Spleen (tissue), 11 donors: ENCODE data around the gene THRA. TPM values are rescaled to one million over a fixed set of nuclear protein-coding genes. Genes with fewer than 3 reads are reported as not detected.

ENCODE experiments used
- DNase-seq: peaks from one replicate; pipeline ENCODE4 v3.0.0-alpha.2; 2020
- H3K27ac ChIP-seq, 8 donors: fragments of 200-600 bp; sonication (generic) in 7 of 8; 1 replicate in 4 of 8; 2 replicates in 4 of 8; pipeline versions ENCODE4 v1.5.0 to v1.8.0; 2016 to 2021; ENCODE audit warnings: inconsistent platforms in 4 of 8, mild to moderate bottlenecking in 4 of 8, moderate library complexity in 1 of 8
- H3K27me3 ChIP-seq, 7 donors: fragments of 200-600 bp; sonication (generic) in 6 of 7; replicated peaks in 1 of 7; 1 replicate in 4 of 7; 2 replicates in 3 of 7; pipeline versions ENCODE4 v1.5.0 to v1.8.0; 2016 to 2021; ENCODE audit warnings: inconsistent platforms in 3 of 7, mild to moderate bottlenecking in 1 of 7
- H3K36me3 ChIP-seq, 6 donors: fragments of 200-600 bp; sonication (generic) in 5 of 6; 1 replicate in 4 of 6; 2 replicates in 2 of 6; pipeline versions ENCODE4 v1.5.0 to v1.8.0; 2016 to 2021; ENCODE audit warnings: inconsistent platforms in 2 of 6
- H3K4me1 ChIP-seq, 6 donors: fragments of 200-600 bp; sonication (generic) in 5 of 6; 1 replicate in 3 of 6; 2 replicates in 3 of 6; pipeline versions ENCODE4 v1.5.0 to v1.8.0; 2016 to 2021; ENCODE audit warnings: inconsistent platforms in 3 of 6
- H3K4me3 ChIP-seq, 8 donors: fragments of 200-600 bp; sonication (generic) in 7 of 8; 1 replicate in 4 of 8; 2 replicates in 4 of 8; pipeline versions ENCODE4 v1.5.0 to v1.8.0; 2016 to 2021; ENCODE audit warnings: inconsistent platforms in 4 of 8, mild to moderate bottlenecking in 4 of 8, moderate library complexity in 2 of 8
- H3K9me3 ChIP-seq, 8 donors: fragments of 200-600 bp; sonication (generic) in 7 of 8; 1 replicate in 4 of 8; 2 replicates in 4 of 8; pipeline versions ENCODE4 v1.5.0 to v1.8.0; 2016 to 2021; ENCODE audit warnings: inconsistent platforms in 4 of 8
- POLR2A ChIP-seq, 3 donors: fragments of 450-650 bp; IDR thresholded peaks; one replicate each; pipeline ENCODE4 v1.5.1; 2017; ENCODE audit warnings: antibody characterized with exemption in 3 of 3, mild to moderate bottlenecking in 1 of 3
- POLR2AphosphoS5 ChIP-seq, 3 donors: sonication (generic); formaldehyde crosslinking; IDR thresholded peaks; one replicate each; pipeline ENCODE4 v1.5.1; 2017; ENCODE audit warnings: antibody characterized with exemption in 3 of 3
- WGBS, 5 donors: extraction: QIAGEN DNeasy Blood & Tissue Kit in 3 of 5; methylation state at CpG; one replicate each; pipeline versions ENCODE4 v1.1.5 to v1.1.7; 2013 to 2018; 5-methylcytosine and 5-hydroxymethylcytosine counted together
- intact Hi-C: fragments of 100-400 bp; cut with DNase I; formaldehyde crosslinking; loops from one replicate; pipeline ENCODE4 v1.15.0; 2023; ENCODE audit warnings: low total_unique reads
- polyA plus RNA-seq, 3 donors: library from polyadenylated mRNA; stranded (reverse); fragments of 200-250 nt; gene quantifications; one replicate each; pipeline ENCODE4 v1.2.1, GENCODE V29; 2013
- total RNA-seq, 7 donors: library from RNA; depleted of rRNA in 3 of 7; stranded (reverse); fragments of >200 nt in 3 of 7; fragmentation: NEBNext Ultra II Directional in 4 of 7; extraction: Animal tissue kit (Norgen Biotek cat#: 25700) in 4 of 7; gene quantifications; one replicate each; pipeline versions ENCODE4 v1.1.0 to v1.2.1, GENCODE V29; 2016 to 2021
- TF ChIP-seq, protein P1 (sequence below), 11 experiments: fragments of 200-600 bp in 7 of 11; fragments of 450-650 bp in 4 of 11; sonication (generic) in 4 of 11; IDR thresholded peaks in 8 of 11; conservative IDR thresholded peaks in 3 of 11; 1 replicate in 7 of 11; 2 replicates in 4 of 11; pipeline versions ENCODE4 v1.4.0 to v1.8.0; 2016 to 2021; ENCODE audit warnings: antibody characterized with exemption in 11 of 11, inconsistent platforms in 4 of 11, mild to moderate bottlenecking in 1 of 11
- donor health status: healthy with polysubstance abuse.
- donor health status: DM: no; HTN: no; CAD: no; lungs with moderate emphysema.
- donor health status: DM: no; HTN: no; CAD: no.
- donor health status: Bipolar disorder and iron deficiency.
- donor health status: healthy.
- donor health status: DM: no; HTN: no; CAD: no.
- donor health status: DM: yes; HTN: yes; CAD: no.

Gene THRA
- total and polyA plus RNA-seq, 10 donors = 3.9 to 36.1 (median 16.9) TPM

DNA sequence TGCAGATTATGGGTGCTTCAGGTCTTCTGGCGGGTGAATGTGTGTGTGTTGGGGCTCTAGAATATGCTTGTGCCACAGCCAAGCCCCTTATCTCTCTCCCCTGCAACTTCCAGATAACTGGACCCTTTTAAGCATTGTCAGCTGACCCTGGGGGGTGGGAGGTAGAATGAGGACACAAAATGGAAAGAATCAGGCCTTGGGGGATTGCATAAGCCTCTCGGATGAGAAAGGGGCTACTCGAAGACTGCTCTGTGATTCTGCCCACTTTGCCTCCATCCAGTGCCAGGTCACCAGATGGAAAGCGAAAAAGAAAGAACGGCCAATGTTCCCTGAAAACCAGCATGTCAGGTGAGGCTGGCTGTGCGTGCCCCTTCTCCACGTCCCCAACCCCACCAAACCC is 13.8 kb downstream of the THRA start:
- H3K4me3 ChIP-seq = no peak overlapping the region
- H3K27ac ChIP-seq = peak overlapping the region in 1 of 8 donors; percentile 81
- intact Hi-C loops = no loop called here
- no peaks in the 10 kb centered on the region for H3K9me3 ChIP-seq
- TF ChIP-seq POLR2AphosphoS5 (IDR thresholded peaks at IDR 0.05) (no peak), POLR2A (IDR thresholded peaks at IDR 0.05) (no peak)
- TF ChIP-seq, protein P1, sequence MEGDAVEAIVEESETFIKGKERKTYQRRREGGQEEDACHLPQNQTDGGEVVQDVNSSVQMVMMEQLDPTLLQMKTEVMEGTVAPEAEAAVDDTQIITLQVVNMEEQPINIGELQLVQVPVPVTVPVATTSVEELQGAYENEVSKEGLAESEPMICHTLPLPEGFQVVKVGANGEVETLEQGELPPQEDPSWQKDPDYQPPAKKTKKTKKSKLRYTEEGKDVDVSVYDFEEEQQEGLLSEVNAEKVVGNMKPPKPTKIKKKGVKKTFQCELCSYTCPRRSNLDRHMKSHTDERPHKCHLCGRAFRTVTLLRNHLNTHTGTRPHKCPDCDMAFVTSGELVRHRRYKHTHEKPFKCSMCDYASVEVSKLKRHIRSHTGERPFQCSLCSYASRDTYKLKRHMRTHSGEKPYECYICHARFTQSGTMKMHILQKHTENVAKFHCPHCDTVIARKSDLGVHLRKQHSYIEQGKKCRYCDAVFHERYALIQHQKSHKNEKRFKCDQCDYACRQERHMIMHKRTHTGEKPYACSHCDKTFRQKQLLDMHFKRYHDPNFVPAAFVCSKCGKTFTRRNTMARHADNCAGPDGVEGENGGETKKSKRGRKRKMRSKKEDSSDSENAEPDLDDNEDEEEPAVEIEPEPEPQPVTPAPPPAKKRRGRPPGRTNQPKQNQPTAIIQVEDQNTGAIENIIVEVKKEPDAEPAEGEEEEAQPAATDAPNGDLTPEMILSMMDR (IDR thresholded peaks at IDR 0.05 in 8 of 11, conservative IDR thresholded peaks at IDR 0.05 in 3 of 11) = no peak
- H3K36me3 ChIP-seq = peaks cover 0 to 62% (median 11%) of the 10 kb centered on the region in 6 donors
- no peaks in the 10 kb centered on the region for H3K27me3 ChIP-seq
- WGBS, 5 donors = 87 to 95% (median 89%) methylated on average over 7 of the region's 7 CpGs
- DNase-seq = no peak
- H3K4me1 ChIP-seq = peaks cover 27 to 64% (median 47%) of the 10 kb centered on the region in 6 donors

DNA sequence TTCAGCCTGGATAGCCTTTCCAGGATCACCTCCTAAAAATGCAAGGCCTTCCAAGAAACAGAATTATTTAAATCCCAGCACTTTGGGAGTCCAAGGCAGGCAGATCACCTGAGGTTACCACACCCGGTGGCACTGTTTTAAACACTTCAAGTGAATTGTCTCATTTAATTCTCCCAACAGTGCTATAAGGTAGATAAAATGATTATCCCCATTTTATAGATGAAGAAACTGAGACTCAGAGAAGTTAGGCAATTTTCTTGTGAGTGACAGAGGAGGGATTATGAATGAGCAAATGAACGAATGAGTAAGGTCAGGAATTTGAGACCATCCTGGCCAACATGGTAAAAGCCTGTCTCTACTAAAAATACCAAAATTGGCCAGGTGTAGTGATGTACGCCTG is 16.8 kb downstream of the THRA start:
- Histone ChIP-seq H3K27me3 (no peaks in the 10 kb centered on the region), H3K4me1 (peaks cover 18 to 34% (median 26%) of the 10 kb centered on the region in 6 donors), H3K9me3 (no peaks in the 10 kb centered on the region), H3K36me3 (peaks cover 0 to 73% (median 21%) of the 10 kb centered on the region in 6 donors), H3K4me3 (no peak overlapping the region), H3K27ac (no peak overlapping the region)
- no peak for DNase-seq
- intact Hi-C loops = no loop called here
- TF ChIP-seq, protein P1 (IDR thresholded peaks at IDR 0.05 in 8 of 11, conservative IDR thresholded peaks at IDR 0.05 in 3 of 11) = no peak
- no peak for TF ChIP-seq POLR2A (IDR thresholded peaks at IDR 0.05)
- no peak for TF ChIP-seq POLR2AphosphoS5 (IDR thresholded peaks at IDR 0.05)
- WGBS, 5 donors = 87 to 95% (median 91%) methylated on average over 3 of the region's 3 CpGs

DNA sequence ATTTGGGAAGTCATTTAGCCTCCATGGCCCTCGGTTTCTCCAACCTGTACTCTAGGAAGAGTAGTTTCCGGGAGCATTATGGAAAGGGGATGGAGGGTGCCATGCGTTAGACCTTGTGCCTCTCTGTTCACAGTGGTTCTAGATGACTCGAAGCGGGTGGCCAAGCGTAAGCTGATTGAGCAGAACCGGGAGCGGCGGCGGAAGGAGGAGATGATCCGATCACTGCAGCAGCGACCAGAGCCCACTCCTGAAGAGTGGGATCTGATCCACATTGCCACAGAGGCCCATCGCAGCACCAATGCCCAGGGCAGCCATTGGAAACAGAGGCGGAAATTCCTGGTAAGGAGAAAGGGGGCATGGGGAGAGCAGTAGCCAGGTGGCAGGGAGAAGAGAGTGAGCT is 21.7 kb downstream of the THRA start:
- no peak for TF ChIP-seq POLR2AphosphoS5 (IDR thresholded peaks at IDR 0.05)
- no peak for TF ChIP-seq POLR2A (IDR thresholded peaks at IDR 0.05)
- intact Hi-C loops = no loop called here
- Histone ChIP-seq H3K4me1 (peaks cover 0 to 9% (median 5%) of the 10 kb centered on the region in 6 donors), H3K4me3 (no peak overlapping the region), H3K27me3 (no peaks in the 10 kb centered on the region), H3K27ac (no peak overlapping the region), H3K36me3 (peaks cover 0 to 82% (median 46%) of the 10 kb centered on the region in 6 donors), H3K9me3 (no peaks in the 10 kb centered on the region)
- WGBS, 5 donors = 91 to 96% (median 95%) methylated on average over 14 of the region's 14 CpGs
- no peak for DNase-seq

DNA sequence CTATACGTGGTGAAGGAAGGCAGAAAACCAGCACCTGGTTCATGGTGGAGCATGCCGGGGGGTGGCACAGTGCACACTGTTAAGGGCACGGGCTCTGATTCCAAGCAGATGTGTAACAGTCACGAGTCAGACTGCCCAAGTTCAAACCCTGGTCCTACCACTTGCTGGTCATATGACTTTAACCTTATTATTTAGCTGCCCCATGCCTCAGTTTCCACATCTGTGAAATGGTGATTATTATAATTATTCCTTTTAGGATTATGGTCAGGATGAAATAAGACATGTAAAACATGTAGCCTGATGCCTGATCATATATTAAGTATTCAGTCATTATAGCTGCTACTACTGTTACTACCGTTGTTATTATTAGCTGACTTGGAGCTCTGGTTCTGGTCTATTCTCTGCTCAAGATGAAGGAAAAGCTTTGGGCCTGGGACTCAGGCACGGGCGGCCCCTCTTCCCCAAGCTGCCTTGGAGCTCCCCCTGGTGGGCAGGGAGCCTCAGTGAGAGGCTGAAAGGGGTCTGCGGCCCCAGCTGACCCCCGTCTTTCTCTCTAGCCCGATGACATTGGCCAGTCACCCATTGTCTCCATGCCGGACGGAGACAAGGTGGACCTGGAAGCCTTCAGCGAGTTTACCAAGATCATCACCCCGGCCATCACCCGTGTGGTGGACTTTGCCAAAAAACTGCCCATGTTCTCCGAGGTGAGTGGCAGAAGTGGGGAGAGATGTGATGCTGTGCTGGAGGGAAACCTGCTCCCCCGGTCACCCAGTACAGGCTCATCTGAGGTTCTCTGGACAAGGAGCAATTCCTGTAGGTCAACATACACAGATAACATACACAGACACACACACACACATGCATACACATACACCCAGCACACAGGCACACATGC is 23.6 kb downstream of the THRA start:
- Histone ChIP-seq H3K9me3 (no peaks in the 10 kb centered on the region), H3K36me3 (peaks cover 0 to 88% (median 51%) of the 10 kb centered on the region in 6 donors), H3K27me3 (no peaks in the 10 kb centered on the region), H3K4me3 (no peak overlapping the region), H3K27ac (peak overlapping the region in 2 of 8 donors; percentile 11), H3K4me1 (peaks cover 0 to 20% (median 7%) of the 10 kb centered on the region in 6 donors)
- TF ChIP-seq POLR2AphosphoS5 (IDR thresholded peaks at IDR 0.05) (peak in 1 of 3 donors; percentile 47), POLR2A (IDR thresholded peaks at IDR 0.05) (no peak)
- TF ChIP-seq, protein P1 (IDR thresholded peaks at IDR 0.05 in 8 of 11, conservative IDR thresholded peaks at IDR 0.05 in 3 of 11) = peak; percentile 40 to 87 (median 72)
- DNase-seq = peak; percentile 88
- intact Hi-C loops = no loop called here
- WGBS, 5 donors = 64 to 72% (median 68%) methylated on average over 13 to 17 of the region's 17 CpGs
